Stomach (tissue), 9 donors: ENCODE results near the gene OR4D2. TPM values are rescaled to one million over a fixed set of nuclear protein-coding genes. Genes with fewer than 3 reads are reported as not detected.

Source experiments
- DNase-seq, 2 donors: peaks; one replicate each; pipeline versions ENCODE4 v3.0.0 to v3.0.0-alpha.2; 2013 to 2019
- H3K27ac ChIP-seq, 5 donors: fragments of 200-600 bp in 4 of 5; sonication (generic) in 4 of 5; one replicate each; pipeline ENCODE4 v1.5.1; 2013 to 2019; ENCODE audit warnings: mild to moderate bottlenecking in 1 of 5, moderate library complexity in 1 of 5
- H3K27me3 ChIP-seq, 3 donors: fragments of 200-600 bp; sonication (generic); one replicate each; pipeline ENCODE4 v1.5.1; 2017 to 2019; ENCODE audit warnings: mixed run types in 1 of 3
- H3K36me3 ChIP-seq, 4 donors: fragments of 200-600 bp; sonication (generic); 1 replicate in 3 of 4; 2 replicates in 1 of 4; pipeline ENCODE4 v1.5.1; 2016 to 2019
- H3K4me1 ChIP-seq, 4 donors: fragments of 200-600 bp; sonication (generic); one replicate each; pipeline ENCODE4 v1.5.1; 2016 to 2019
- H3K4me3 ChIP-seq, 4 donors: fragments of 200-600 bp; sonication (generic) in 3 of 4; one replicate each; pipeline ENCODE4 v1.5.1; 2016 to 2019; ENCODE audit warnings: mild to moderate bottlenecking in 1 of 4
- H3K9me3 ChIP-seq, 4 donors: fragments of 200-600 bp; sonication (generic); one replicate each; pipeline ENCODE4 v1.5.1; 2016 to 2019
- EP300 ChIP-seq: sonication (generic); formaldehyde crosslinking; IDR thresholded peaks from one replicate; pipeline ENCODE4 v1.6.1; 2017; ENCODE audit warnings: antibody characterized with exemption
- POLR2A ChIP-seq, 4 donors: fragments of 450-650 bp; IDR thresholded peaks; one replicate each; pipeline ENCODE4 v1.6.1; 2016; ENCODE audit warnings: antibody characterized with exemption in 4 of 4, control low read depth in 2 of 4, mild to moderate bottlenecking in 1 of 4, moderate library complexity in 1 of 4
- POLR2AphosphoS5 ChIP-seq, 3 donors: sonication (generic); formaldehyde crosslinking; IDR thresholded peaks; one replicate each; pipeline ENCODE4 v1.6.1; 2016; ENCODE audit warnings: antibody characterized with exemption in 3 of 3
- WGBS, 5 donors: extraction: QIAGEN DNeasy Blood & Tissue Kit in 3 of 5; methylation state at CpG; one replicate each; pipeline versions ENCODE4 v1.1.5 to v1.1.7; 2013 to 2018; 5-methylcytosine and 5-hydroxymethylcytosine counted together
- intact Hi-C: fragments of 100-400 bp; cut with DNase I; formaldehyde crosslinking; loops from one replicate; pipeline ENCODE4 v1.15.1; 2023; ENCODE audit warnings: low total_unique reads
- polyA plus RNA-seq, 3 donors: library from polyadenylated mRNA; stranded (reverse); fragments of 200-250 nt; gene quantifications; one replicate each; pipeline ENCODE4 v1.2.3, GENCODE V29; 2013
- total RNA-seq, 5 donors: library from RNA; depleted of rRNA; stranded (reverse); fragments of >200 nt; gene quantifications; one replicate each; pipeline versions ENCODE4 v1.1.0 to v1.2.3, GENCODE V29; 2014 to 2016
- TF ChIP-seq, protein P1 (sequence below), 7 experiments: fragments of 450-650 bp in 4 of 7; fragments of 200-600 bp in 3 of 7; sonication (generic) in 3 of 7; IDR thresholded peaks; one replicate each; pipeline ENCODE4 v1.5.1; 2016 to 2019; ENCODE audit warnings: antibody characterized with exemption in 7 of 7, control low read depth in 2 of 7, mild to moderate bottlenecking in 1 of 7
- donor health status: healthy with polysubstance abuse.
- donor health status: Bipolar disorder and iron deficiency.
- donor health status: healthy.

Gene OR4D2
- total and polyA plus RNA-seq, 8 donors: not detected

DNA sequence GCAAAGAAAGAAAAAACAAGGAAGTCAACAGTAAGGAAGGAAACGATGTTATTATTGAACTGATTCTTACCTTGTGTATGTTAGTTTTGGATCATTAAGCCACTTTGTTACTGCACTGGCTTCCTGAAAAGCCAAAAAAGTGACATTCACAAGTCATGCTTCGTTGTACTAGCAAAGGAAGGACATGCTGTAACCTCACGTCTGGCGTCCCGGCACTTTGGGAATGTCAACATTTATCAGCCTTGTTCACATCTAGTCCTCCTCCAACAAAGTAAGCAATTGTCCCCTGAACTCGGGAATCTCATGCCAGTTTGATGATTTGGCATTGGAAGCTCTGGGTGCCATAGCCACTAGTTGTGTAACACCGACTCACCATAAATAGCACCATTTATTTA is 53.0 kb downstream of the OR4D2 start:
- WGBS, 5 donors: 49 to 58% (median 57%) methylated on average over 7 of the region's 7 CpGs

More for the DNA sequence above, 53.0 kb downstream of the OR4D2 start:
- Histone ChIP-seq H3K4me3 (peak overlapping the region; percentile 67 to 75 (median 72)), H3K27ac (peak overlapping the region in 4 of 5 donors; percentile 77 to 89 (median 84)), H3K9me3 (no peaks in the 10 kb centered on the region), H3K27me3 (no peaks in the 10 kb centered on the region), H3K4me1 (peaks cover 0 to 16% (median 10%) of the 10 kb centered on the region in 4 donors), H3K36me3 (peaks cover 0 to 22% (median 18%) of the 10 kb centered on the region in 4 donors)
- DNase-seq: peak in 1 of 2 donors; percentile 7
- intact Hi-C loops: no loop called here
- TF ChIP-seq POLR2A (IDR thresholded peaks at IDR 0.05): no peak
- TF ChIP-seq, protein P1, sequence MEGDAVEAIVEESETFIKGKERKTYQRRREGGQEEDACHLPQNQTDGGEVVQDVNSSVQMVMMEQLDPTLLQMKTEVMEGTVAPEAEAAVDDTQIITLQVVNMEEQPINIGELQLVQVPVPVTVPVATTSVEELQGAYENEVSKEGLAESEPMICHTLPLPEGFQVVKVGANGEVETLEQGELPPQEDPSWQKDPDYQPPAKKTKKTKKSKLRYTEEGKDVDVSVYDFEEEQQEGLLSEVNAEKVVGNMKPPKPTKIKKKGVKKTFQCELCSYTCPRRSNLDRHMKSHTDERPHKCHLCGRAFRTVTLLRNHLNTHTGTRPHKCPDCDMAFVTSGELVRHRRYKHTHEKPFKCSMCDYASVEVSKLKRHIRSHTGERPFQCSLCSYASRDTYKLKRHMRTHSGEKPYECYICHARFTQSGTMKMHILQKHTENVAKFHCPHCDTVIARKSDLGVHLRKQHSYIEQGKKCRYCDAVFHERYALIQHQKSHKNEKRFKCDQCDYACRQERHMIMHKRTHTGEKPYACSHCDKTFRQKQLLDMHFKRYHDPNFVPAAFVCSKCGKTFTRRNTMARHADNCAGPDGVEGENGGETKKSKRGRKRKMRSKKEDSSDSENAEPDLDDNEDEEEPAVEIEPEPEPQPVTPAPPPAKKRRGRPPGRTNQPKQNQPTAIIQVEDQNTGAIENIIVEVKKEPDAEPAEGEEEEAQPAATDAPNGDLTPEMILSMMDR (IDR thresholded peaks at IDR 0.05): no peak
- no peak for TF ChIP-seq EP300
- no peak for TF ChIP-seq POLR2AphosphoS5 (IDR thresholded peaks at IDR 0.05)

Other genes starting within 250 kb of the OR4D2 start
- 100 to 1,000 TPM in 1 of 5 donors, 10 to 100 TPM in 4; 10.5 to 111 (median 23.6) TPM for gene CUEDC1, start 211.6 kb upstream of the OR4D2 start, total RNA-seq
- gene CUEDC1, start 211.6 kb upstream of the OR4D2 start, polyA plus RNA-seq: 10 to 100 TPM; 16.5 to 30.1 (median 19.8) TPM
- 100 to 1,000 TPM in 1 of 5 donors, 10 to 100 TPM in 3, 1 to 10 TPM in 1; 7.8 to 103 (median 31.0) TPM for gene VEZF1, start 178.7 kb upstream of the OR4D2 start, total RNA-seq
- 10 to 100 TPM; 15.8 to 27.2 (median 19.7) TPM for gene VEZF1, start 178.7 kb upstream of the OR4D2 start, polyA plus RNA-seq
- 100 to 1,000 TPM; 160 to 351 (median 242) TPM for gene SRSF1, start 159.7 kb upstream of the OR4D2 start, total RNA-seq
- 10 to 100 TPM; 81.7 to 97.9 (median 84.0) TPM for gene SRSF1, start 159.7 kb upstream of the OR4D2 start, polyA plus RNA-seq
- gene DYNLL2, start 83.6 kb upstream of the OR4D2 start, total RNA-seq: 10 to 100 TPM in 3 of 5 donors, 1 to 10 TPM in 2; 5.8 to 40.6 (median 20.9) TPM
- gene DYNLL2, start 83.6 kb upstream of the OR4D2 start, polyA plus RNA-seq: 10 to 100 TPM; 18.5 to 29.4 (median 22.0) TPM
- gene OR4D1, start 18.6 kb upstream of the OR4D2 start, total RNA-seq: not detected
- under 1 TPM in 1 of 3 donors, not detected in 2; 0.03 TPM for gene OR4D1, start 18.6 kb upstream of the OR4D2 start, polyA plus RNA-seq
- gene EPX, start 25.7 kb downstream of the OR4D2 start, total RNA-seq: under 1 TPM in 1 of 5 donors, not detected in 4; 0.18 TPM
- gene EPX, start 25.7 kb downstream of the OR4D2 start, polyA plus RNA-seq: not detected
- 10 to 100 TPM in 3 of 5 donors, 1 to 10 TPM in 2; 3.1 to 18.0 (median 10.5) TPM for gene MKS1, start 52.3 kb downstream of the OR4D2 start, total RNA-seq
- gene MKS1, start 52.3 kb downstream of the OR4D2 start, polyA plus RNA-seq: 10 to 100 TPM in 1 of 3 donors, 1 to 10 TPM in 2; 3.5 to 12.5 (median 6.2) TPM
- gene LPO, start 71.6 kb downstream of the OR4D2 start, total RNA-seq: not detected
- under 1 TPM in 1 of 3 donors, not detected in 2; 0.10 TPM for gene LPO, start 71.6 kb downstream of the OR4D2 start, polyA plus RNA-seq
- gene MPO, start 114.0 kb downstream of the OR4D2 start, total RNA-seq: 1 to 10 TPM in 1 of 5 donors, not detected in 4; 7.7 TPM
- gene MPO, start 114.0 kb downstream of the OR4D2 start, polyA plus RNA-seq: under 1 TPM in 2 of 3 donors, not detected in 1; 0.03 to 0.46 TPM
- 10 to 100 TPM in 3 of 5 donors, 1 to 10 TPM in 1, not detected in 1; 9.0 to 68.8 (median 16.3) TPM for gene TSPOAP1, start 161.8 kb downstream of the OR4D2 start, total RNA-seq
- gene TSPOAP1, start 161.8 kb downstream of the OR4D2 start, polyA plus RNA-seq: 10 to 100 TPM in 1 of 3 donors, 1 to 10 TPM in 2; 6.5 to 26.0 (median 8.9) TPM
- gene SUPT4H1, start 185.2 kb downstream of the OR4D2 start, total RNA-seq: 10 to 100 TPM in 3 of 5 donors, 1 to 10 TPM in 2; 6.7 to 51.1 (median 23.3) TPM
- 10 to 100 TPM; 68.9 to 80.9 (median 78.2) TPM for gene SUPT4H1, start 185.2 kb downstream of the OR4D2 start, polyA plus RNA-seq